GM23338 (cell line): ENCODE data around the gene HNRNPC. TPM values are rescaled to one million over a fixed set of nuclear protein-coding genes. Genes with fewer than 3 reads are reported as not detected.

Experiments used
- ATAC-seq: fragments of 200-7000 bp; cut with Tn5 transposase; 3 replicates; pipeline ENCODE4 v1.9.1; 2020
- DNase-seq: peaks from one replicate; pipeline ENCODE4 v3.0.0-alpha.2; 2015; ENCODE audit warnings: low spot score
- H2AFZ ChIP-seq: fragments of 200-600 bp; sonication (generic); 2 replicates; pipeline ENCODE4 v1.8.0; 2016; ENCODE audit warnings: antibody characterized with exemption, mild to moderate bottlenecking, moderate library complexity
- H3F3A ChIP-seq: fragments of 200-600 bp; sonication (generic); replicated peaks from 2 replicates; pipeline ENCODE4 v1.8.0; 2017; ENCODE audit warnings: antibody characterized with exemption, mixed run types, low read depth
- H3K27ac ChIP-seq: fragments of 200-600 bp; sonication (generic); 2 replicates; pipeline ENCODE4 v1.6.1; 2016; ENCODE audit warnings: low read depth
- H3K27me3 ChIP-seq: fragments of 200-600 bp; sonication (generic); 2 replicates; pipeline ENCODE4 v1.8.0; 2016; ENCODE audit warnings: mild to moderate bottlenecking, mixed run types, moderate library complexity; ENCODE audit not compliant: insufficient read depth
- H3K36me3 ChIP-seq: fragments of 200-600 bp; sonication (generic); 2 replicates; pipeline ENCODE4 v1.8.0; 2016; ENCODE audit warnings: mild to moderate bottlenecking; ENCODE audit not compliant: insufficient read depth
- H3K4me1 ChIP-seq: fragments of 200-600 bp; sonication (generic); 2 replicates; pipeline ENCODE4 v1.8.0; 2016; ENCODE audit warnings: mild to moderate bottlenecking, moderate library complexity; ENCODE audit not compliant: insufficient read depth
- H3K4me2 ChIP-seq: fragments of 200-600 bp; sonication (generic); 2 replicates; pipeline ENCODE4 v1.7.1; 2017; ENCODE audit warnings: mixed run types
- H3K4me3 ChIP-seq: fragments of 200-600 bp; sonication (generic); 2 replicates; pipeline ENCODE4 v1.6.1; 2016; ENCODE audit warnings: mixed run types
- H3K79me2 ChIP-seq: fragments of 200-600 bp; sonication (generic); replicated peaks from 2 replicates; pipeline ENCODE4 v1.8.0; 2017; ENCODE audit warnings: mild to moderate bottlenecking; ENCODE audit not compliant: insufficient read depth
- H3K9me2 ChIP-seq: fragments of 200-600 bp; sonication (generic); 2 replicates; pipeline ENCODE4 v1.8.0; 2017; ENCODE audit not compliant: insufficient read depth
- H4K20me1 ChIP-seq: fragments of 200-600 bp; sonication (generic); replicated peaks from 2 replicates; pipeline ENCODE4 v1.8.0; 2017; ENCODE audit warnings: mild to moderate bottlenecking; ENCODE audit not compliant: insufficient read depth
- H3K27ac Mint-ChIP-seq: 2 replicates; pipeline ENCODE4 v1.8.0; 2020; ENCODE audit warnings: inconsistent platforms, mild to moderate bottlenecking, moderate library complexity, mixed read lengths
- H3K27me3 Mint-ChIP-seq: 3 replicates; pipeline ENCODE4 v1.8.0; 2022; ENCODE audit warnings: low read depth, mild to moderate bottlenecking, moderate library complexity, mixed read lengths, inconsistent platforms; ENCODE audit not compliant: insufficient read depth, poor library complexity
- H3K36me3 Mint-ChIP-seq: 3 replicates; pipeline ENCODE4 v1.8.0; 2021; ENCODE audit warnings: low read depth, mild to moderate bottlenecking, inconsistent platforms, moderate library complexity, mixed read lengths
- H3K4me1 Mint-ChIP-seq: 3 replicates; pipeline ENCODE4 v1.8.0; 2020; ENCODE audit warnings: mild to moderate bottlenecking, inconsistent platforms, mixed read lengths
- H3K4me3 Mint-ChIP-seq: 3 replicates; pipeline ENCODE4 v1.8.0; 2021; ENCODE audit warnings: moderate library complexity, mild to moderate bottlenecking, inconsistent platforms, mixed read lengths
- H3K9me3 Mint-ChIP-seq: 3 replicates; pipeline ENCODE4 v1.8.0; 2020; ENCODE audit warnings: moderate library complexity, mild to moderate bottlenecking, inconsistent platforms, mixed read lengths
- CREB1 ChIP-seq: fragments of 250-450 bp; sonication (Bioruptor Pico); IDR thresholded peaks from 2 replicates; pipeline ENCODE4 v1.5.0; 2020; ENCODE audit warnings: low read depth, mild to moderate bottlenecking, moderate library complexity
- CTCF ChIP-seq, 2 experiments: fragments of 200-600 bp in 1 of 2; sonication (generic) in 1 of 2; conservative IDR thresholded peaks; 2 replicates each; pipeline versions ENCODE4 v1.5.1 to v1.6.1; 2016 to 2017; ENCODE audit warnings: antibody characterized with exemption in 2 of 2, low read depth in 2 of 2, mild to moderate bottlenecking in 2 of 2, moderate library complexity in 1 of 2
- EZH2 ChIP-seq: fragments of 200-600 bp; sonication (generic); IDR thresholded peaks from one replicate; pipeline ENCODE4 v1.8.0; 2017; ENCODE audit warnings: antibody characterized with exemption, mild to moderate bottlenecking, low read depth; ENCODE audit not compliant: unreplicated experiment
- EZH2phosphoT487 ChIP-seq: fragments of 200-600 bp; sonication (generic); IDR thresholded peaks from one replicate; pipeline ENCODE4 v1.8.1; 2018; ENCODE audit warnings: antibody characterized with exemption; ENCODE audit not compliant: unreplicated experiment
- JUNB ChIP-seq: IDR thresholded peaks from one replicate; pipeline ENCODE4 v1.6.1; 2016; ENCODE audit warnings: antibody characterized with exemption; ENCODE audit not compliant: unreplicated experiment
- NANOG ChIP-seq: IDR thresholded peaks from 2 replicates; pipeline ENCODE4 v1.6.1; 2016; ENCODE audit warnings: antibody characterized with exemption, borderline replicate concordance
- POLR2AphosphoS5 ChIP-seq: IDR thresholded peaks from 2 replicates; pipeline ENCODE4 v1.6.1; 2016; ENCODE audit warnings: antibody characterized with exemption, low read depth
- REST ChIP-seq: IDR thresholded peaks from one replicate; pipeline ENCODE4 v1.6.1; 2018; ENCODE audit warnings: antibody characterized with exemption; ENCODE audit not compliant: unreplicated experiment
- STAT1 ChIP-seq: IDR thresholded peaks from one replicate; pipeline ENCODE4 v1.6.1; 2016; ENCODE audit warnings: antibody characterized with exemption; ENCODE audit not compliant: unreplicated experiment
- ZNF331 ChIP-seq: fragments of 250-450 bp; sonication (Bioruptor Pico); IDR thresholded peaks from 2 replicates; pipeline ENCODE4 v1.5.0; 2020; ENCODE audit warnings: low read depth, mild to moderate bottlenecking, moderate library complexity
- polyA plus RNA-seq: library from polyadenylated mRNA; unstranded; fragments of >200 nt; fragmentation: Nextera tagmentation; extraction: Ambion mirVana; gene quantifications from 2 replicates; pipeline ENCODE4 v1.2.1, GENCODE V29; 2016
- total RNA-seq: library from RNA; depleted of rRNA; stranded (reverse); fragments of >200 nt; shearing (Covaris generic); gene quantifications from 2 replicates; pipeline ENCODE4 v1.2.3, GENCODE V29; 2014

HNRNPC gene
- total and polyA plus RNA-seq, 2 experiments from 2014 or later = 1,259 to 1,296 TPM

- TF ChIP-seq CREB1 (CRISPR knock-in tag) (no peak), ZNF331 (no peak), EZH2phosphoT487 (no peak), NANOG (no peak), REST (no peak), POLR2AphosphoS5 (no peak), EZH2 (no peak)
Measured at GRCh38 chr14:21261824-21262223, 7.4 kb downstream of the HNRNPC start (continued).

GRCh38 chr14:21258889-21259787 is 10.1 kb downstream of the HNRNPC start:
- DNase-seq (no peak), ATAC-seq (no peak)
- Mint-ChIP-seq H3K9me3 (no peaks in the 10 kb centered on the region), H3K27ac (no peak overlapping the region), H3K36me3 (peaks cover 97% of the 10 kb centered on the region), H3K4me1 (peaks cover 63% of the 10 kb centered on the region), H3K4me3 (peak overlapping the region; percentile 49), H3K27me3 (peaks cover 14% of the 10 kb centered on the region)
- no peaks in the 10 kb centered on the region for H3K27me3 ChIP-seq
- H3K79me2 ChIP-seq = peaks cover 100% of the 10 kb centered on the region
- peaks cover 22% of the 10 kb centered on the region; the same call in 1 of the 2 replicates for H3K4me1 ChIP-seq
- TF ChIP-seq EZH2phosphoT487 (no peak), JUNB (no peak), REST (no peak), ZNF331 (no peak), STAT1 (no peak), CREB1 (CRISPR knock-in tag) (no peak), CTCF (conservative IDR thresholded peaks at IDR 0.05; ENCODE audit: low read depth in 2 of 2) (no peak)
- no peak overlapping the region for H2AFZ ChIP-seq
- H3K36me3 ChIP-seq = peaks cover 83% of the 10 kb centered on the region
- H3K9me2 ChIP-seq = no peaks in the 10 kb centered on the region
- H3K4me2 ChIP-seq = peak overlapping the region; percentile 65
- peak overlapping the region; percentile 19 for H3K4me3 ChIP-seq
- H4K20me1 ChIP-seq = peaks cover 88% of the 10 kb centered on the region
- H3K27ac ChIP-seq = peak overlapping the region; percentile 42
- H3F3A ChIP-seq = peaks cover 26% of the 10 kb centered on the region
